ENCODE results near the gene AK1. TPM values are rescaled to one million over a fixed set of nuclear protein-coding genes. Genes with fewer than 3 reads are reported as not detected.

AK1 gene
- 1 to 10 TPM in 1 of 3 donors, under 1 TPM in 1, not detected in 1; 0.12 to 1.0 TPM for polyA plus RNA-seq

GRCh38 chr9:127877566-127877998, at the start of gene AK1:
Gene AK1, minus strand, starts transcription at chr9:127877675. Its CDS starts 3,058 bp downstream, at chr9:127874617.
- peak within 1 kb of the TSS in 3 of 6 donors; percentile 30 to 62 (median 61) for H3K27ac Mint-ChIP-seq
- peaks cover 11 to 13% of the 10 kb centered on the region in 2 donors for H3K4me1 Mint-ChIP-seq
- no peak for DNase-seq
- no peaks in the 10 kb centered on the region for H3K9me3 Mint-ChIP-seq
- peak within 1 kb of the TSS in 2 of 5 donors; percentile 15 to 46 for H3K4me3 Mint-ChIP-seq
- H3K27me3 Mint-ChIP-seq (ENCODE audit: low read depth in 3 of 3), result peaks cover 0 to 5% (median 2%) of the 10 kb centered on the region in 3 donors
- peaks cover 0 to 6% (median 3%) of the 10 kb centered on the region in 3 donors for H3K36me3 Mint-ChIP-seq

- H3K4me3 Mint-ChIP-seq, result peak overlapping the region; percentile 36 to 59 (median 52)
- no peaks in the 10 kb centered on the region for H3K9me3 Mint-ChIP-seq
- peaks cover 0 to 3% (median 0%) of the 10 kb centered on the region in 3 donors for H3K36me3 Mint-ChIP-seq
- H3K4me1 Mint-ChIP-seq, result peaks cover 16 to 22% of the 10 kb centered on the region in 2 donors
- DNase-seq, result peak in 1 of 3 donors; percentile 14
- no peak overlapping the region for H3K27ac Mint-ChIP-seq
- peaks cover 3 to 13% (median 5%) of the 10 kb centered on the region in 3 donors for H3K27me3 Mint-ChIP-seq (ENCODE audit: low read depth in 3 of 3)
Observed at GRCh38 chr9:127926906-127927200, 49.4 kb upstream of the AK1 start.

GRCh38 chr9:127925959-127926905, 48.8 kb upstream of the AK1 start:
- Mint-ChIP-seq H3K27me3 (ENCODE audit: low read depth in 3 of 3) (peaks cover 7 to 13% (median 8%) of the 10 kb centered on the region in 3 donors), H3K4me1 (peaks cover 16 to 19% of the 10 kb centered on the region in 2 donors), H3K9me3 (no peaks in the 10 kb centered on the region)

GRCh38 chr9:127924736-127925444, 47.4 kb upstream of the AK1 start:
- Mint-ChIP-seq H3K4me1 (peaks cover 7 to 12% of the 10 kb centered on the region in 2 donors), H3K4me3 (no peak overlapping the region), H3K27ac (no peak overlapping the region), H3K9me3 (no peaks in the 10 kb centered on the region), H3K27me3 (ENCODE audit: low read depth in 3 of 3) (peaks cover 8 to 16% (median 9%) of the 10 kb centered on the region in 3 donors), H3K36me3 (peaks cover 0 to 3% (median 0%) of the 10 kb centered on the region in 3 donors)
- DNase-seq, result no peak

More at GRCh38 chr9:127925959-127926905, 48.8 kb upstream of the AK1 start:
- Mint-ChIP-seq H3K36me3 (peaks cover 0 to 3% (median 0%) of the 10 kb centered on the region in 3 donors), H3K4me3 (peak overlapping the region in 3 of 5 donors; percentile 8 to 59 (median 42)), H3K27ac (peak overlapping the region in 1 of 6 donors; percentile 62)
- no peak for DNase-seq

- no peak overlapping the region for H3K27ac Mint-ChIP-seq
- peak overlapping the region in 1 of 5 donors; percentile 3 for H3K4me3 Mint-ChIP-seq
- peaks cover 8 to 16% (median 10%) of the 10 kb centered on the region in 3 donors for H3K27me3 Mint-ChIP-seq (ENCODE audit: low read depth in 3 of 3)
- H3K4me1 Mint-ChIP-seq, result peaks cover 16% of the 10 kb centered on the region in 2 donors
- peaks cover 0 to 3% (median 0%) of the 10 kb centered on the region in 3 donors for H3K36me3 Mint-ChIP-seq
- no peak for DNase-seq
- no peaks in the 10 kb centered on the region for H3K9me3 Mint-ChIP-seq
Observed at GRCh38 chr9:127923771-127924170, 46.3 kb upstream of the AK1 start.

GRCh38 chr9:127923046-127923445, 45.6 kb upstream of the AK1 start:
- no peak overlapping the region for H3K27ac Mint-ChIP-seq
- no peak overlapping the region for H3K4me3 Mint-ChIP-seq
- H3K27me3 Mint-ChIP-seq (ENCODE audit: low read depth in 3 of 3), result peaks cover 8 to 15% (median 10%) of the 10 kb centered on the region in 3 donors
- no peak for DNase-seq
- peaks cover 19 to 23% of the 10 kb centered on the region in 2 donors for H3K4me1 Mint-ChIP-seq
- H3K36me3 Mint-ChIP-seq, result peaks cover 0 to 3% (median 0%) of the 10 kb centered on the region in 3 donors
- no peaks in the 10 kb centered on the region for H3K9me3 Mint-ChIP-seq

- peak overlapping the region in 2 of 6 donors; percentile 71 to 83 for H3K27ac Mint-ChIP-seq
- peaks cover 10 to 15% (median 11%) of the 10 kb centered on the region in 3 donors for H3K27me3 Mint-ChIP-seq (ENCODE audit: low read depth in 3 of 3)
- peaks cover 24 to 34% of the 10 kb centered on the region in 2 donors for H3K4me1 Mint-ChIP-seq
- no peaks in the 10 kb centered on the region for H3K9me3 Mint-ChIP-seq
- DNase-seq, result peak; percentile 73 to 79 (median 74)
- peaks cover 0 to 3% (median 0%) of the 10 kb centered on the region in 3 donors for H3K36me3 Mint-ChIP-seq
- peak overlapping the region in 2 of 5 donors; percentile 13 to 43 for H3K4me3 Mint-ChIP-seq
Observed at GRCh38 chr9:127921557-127922120, 44.2 kb upstream of the AK1 start.

- H3K27me3 Mint-ChIP-seq (ENCODE audit: low read depth in 3 of 3), result peaks cover 8 to 10% (median 8%) of the 10 kb centered on the region in 3 donors
- H3K4me3 Mint-ChIP-seq, result no peak overlapping the region
- H3K4me1 Mint-ChIP-seq, result peaks cover 32 to 40% of the 10 kb centered on the region in 2 donors
- DNase-seq, result no peak
- H3K27ac Mint-ChIP-seq, result no peak overlapping the region
- no peaks in the 10 kb centered on the region for H3K9me3 Mint-ChIP-seq
- H3K36me3 Mint-ChIP-seq, result peaks cover 0 to 3% (median 0%) of the 10 kb centered on the region in 3 donors
Observed at GRCh38 chr9:127920794-127921193, 43.3 kb upstream of the AK1 start.

GRCh38 chr9:127919253-127919815, 41.9 kb upstream of the AK1 start:
- Mint-ChIP-seq H3K27ac (peak overlapping the region in 3 of 6 donors; percentile 27 to 82 (median 74)), H3K4me3 (peak overlapping the region in 1 of 5 donors; percentile 59), H3K4me1 (peaks cover 37 to 47% of the 10 kb centered on the region in 2 donors), H3K36me3 (no peaks in the 10 kb centered on the region), H3K9me3 (no peaks in the 10 kb centered on the region), H3K27me3 (ENCODE audit: low read depth in 3 of 3) (peaks cover 5 to 10% (median 7%) of the 10 kb centered on the region in 3 donors)
- no peak for DNase-seq

- DNase-seq, result peak in 1 of 3 donors; percentile 25
- Mint-ChIP-seq H3K36me3 (peaks cover 0 to 4% (median 0%) of the 10 kb centered on the region in 3 donors), H3K27ac (peak overlapping the region; percentile 27 to 82 (median 73)), H3K9me3 (no peaks in the 10 kb centered on the region), H3K27me3 (ENCODE audit: low read depth in 3 of 3) (peaks cover 5 to 7% (median 6%) of the 10 kb centered on the region in 3 donors), H3K4me1 (peaks cover 37 to 47% of the 10 kb centered on the region in 2 donors), H3K4me3 (peak overlapping the region; percentile 16 to 33 (median 22))
Observed at GRCh38 chr9:127918183-127919107, 41.0 kb upstream of the AK1 start.

GRCh38 chr9:127917603-127918002, 40.1 kb upstream of the AK1 start:
- Mint-ChIP-seq H3K36me3 (peaks cover 0 to 10% (median 0%) of the 10 kb centered on the region in 3 donors), H3K4me3 (peak overlapping the region in 4 of 5 donors; percentile 35 to 44 (median 40)), H3K9me3 (no peaks in the 10 kb centered on the region), H3K27me3 (ENCODE audit: low read depth in 3 of 3) (peaks cover 5 to 7% (median 6%) of the 10 kb centered on the region in 3 donors), H3K4me1 (peaks cover 39 to 47% of the 10 kb centered on the region in 2 donors), H3K27ac (no peak overlapping the region)
- DNase-seq, result no peak
